Activated CD4-positive, CD25-positive, alpha-beta regulatory T cell treated with anti-CD3 and anti-CD28 coated beads, Interleukin-2, amount 50 U/mL, for 16 hours (primary cell): ENCODE data around the gene PARD3.

Experiments
- DNase-seq: peaks from one replicate; pipeline ENCODE4 v3.0.0-alpha.2; 2020; ENCODE audit warnings: low read depth, low spot score

PARD3 gene

GRCh38 chr10:34260904-34261303 lies 554.2 kb downstream of the PARD3 start:
- DNase-seq = no peak

- DNase-seq = no peak
These were observed 558.9 kb downstream of the PARD3 start for GRCh38 chr10:34256216-34256615.

- DNase-seq = no peak
These were observed 560.1 kb downstream of the PARD3 start for GRCh38 chr10:34255035-34255434.

- DNase-seq = no peak
These were observed 560.5 kb downstream of the PARD3 start for GRCh38 chr10:34254596-34254995.

- DNase-seq = no peak
These were observed 563.0 kb downstream of the PARD3 start for GRCh38 chr10:34252111-34252510.

GRCh38 chr10:34251177-34251576 lies 563.9 kb downstream of the PARD3 start:
- no peak for DNase-seq

- DNase-seq = no peak
These were observed 564.4 kb downstream of the PARD3 start for GRCh38 chr10:34250722-34251121.

- no peak for DNase-seq
These were observed 565.5 kb downstream of the PARD3 start for GRCh38 chr10:34249634-34250033.

GRCh38 chr10:34247560-34247959 lies 567.5 kb downstream of the PARD3 start:
- no peak for DNase-seq

GRCh38 chr10:34244756-34245484 lies 570.2 kb downstream of the PARD3 start:
- no peak for DNase-seq

GRCh38 chr10:34241226-34242000 lies 573.7 kb downstream of the PARD3 start:
- no peak for DNase-seq

GRCh38 chr10:34240039-34240438 lies 575.1 kb downstream of the PARD3 start:
- DNase-seq = no peak

GRCh38 chr10:34237898-34238455 lies 577.1 kb downstream of the PARD3 start:
- DNase-seq = no peak

- no peak for DNase-seq
These were observed 578.2 kb downstream of the PARD3 start for GRCh38 chr10:34236931-34237330.

- DNase-seq = no peak
These were observed 579.8 kb downstream of the PARD3 start for GRCh38 chr10:34235164-34235832.

- no peak for DNase-seq
These were observed 582.6 kb downstream of the PARD3 start for GRCh38 chr10:34232481-34232880.

- no peak for DNase-seq
These were observed 583.5 kb downstream of the PARD3 start for GRCh38 chr10:34231441-34232180.

- DNase-seq = no peak
These were observed 585.2 kb downstream of the PARD3 start for GRCh38 chr10:34229917-34230316.

- no peak for DNase-seq
These were observed 587.0 kb downstream of the PARD3 start for GRCh38 chr10:34228066-34228465.

GRCh38 chr10:34224639-34225038 lies 590.5 kb downstream of the PARD3 start:
- no peak for DNase-seq

GRCh38 chr10:34223658-34224057 lies 591.4 kb downstream of the PARD3 start:
- DNase-seq = no peak

- no peak for DNase-seq
These were observed 592.7 kb downstream of the PARD3 start for GRCh38 chr10:34222359-34222758.
